WTC11 (cell line): Measurements from ENCODE around the gene CHST15. TPM values are rescaled to one million over a fixed set of nuclear protein-coding genes. Genes with fewer than 3 reads are reported as not detected.

Experiments used
- ATAC-seq: fragments of 200-7000 bp; cut with Tn5 transposase; 2 replicates; pipeline ENCODE4 v1.10.0; 2021; ENCODE audit warnings: mild to moderate bottlenecking, moderate library complexity
- CTCF ChIA-PET: fragments of 300-600 bp; sonication (Branson Sonifier 250); formaldehyde crosslinking; loops from one replicate; lab custom pipeline; 2021; ENCODE audit warnings: antibody characterized with exemption; lab: Charles Lee
- POLR2A ChIA-PET: fragments of 350-600 bp; sonication (Branson Sonifier 250); formaldehyde crosslinking; loops from one replicate; lab custom pipeline; 2021; ENCODE audit warnings: antibody characterized with exemption; lab: Charles Lee
- DNase-seq: peaks from one replicate; pipeline ENCODE4 v3.0.0; 2021; ENCODE audit warnings: low spot score
- H3K27ac Mint-ChIP-seq: 2 replicates; pipeline ENCODE4 v1.8.0; 2021; ENCODE audit warnings: mixed read lengths
- H3K27me3 Mint-ChIP-seq: 2 replicates; pipeline ENCODE4 v1.8.0; 2021; ENCODE audit warnings: low read depth, mild to moderate bottlenecking, moderate library complexity, mixed read lengths
- H3K36me3 Mint-ChIP-seq: 2 replicates; pipeline ENCODE4 v1.8.0; 2021; ENCODE audit warnings: mixed read lengths
- H3K4me1 Mint-ChIP-seq: 2 replicates; pipeline ENCODE4 v1.8.0; 2022; ENCODE audit warnings: mixed read lengths
- H3K4me3 Mint-ChIP-seq: 2 replicates; pipeline ENCODE4 v1.8.0; 2021; ENCODE audit warnings: mild to moderate bottlenecking, moderate library complexity, mixed read lengths
- H3K9me3 Mint-ChIP-seq: 2 replicates; pipeline ENCODE4 v1.8.0; 2021; ENCODE audit warnings: mixed read lengths
- ARID4B ChIP-seq: sonication (generic); formaldehyde crosslinking; IDR thresholded peaks from 2 replicates; pipeline ENCODE4 v1.8.0; 2023; ENCODE audit warnings: missing genetic modification reagents, mild to moderate bottlenecking, borderline replicate concordance
- ATF2 ChIP-seq: sonication (generic); formaldehyde crosslinking; IDR thresholded peaks from 2 replicates; pipeline ENCODE4 v1.8.1; 2022; ENCODE audit warnings: low read depth, missing genetic modification reagents, borderline replicate concordance
- E2F4 ChIP-seq: sonication (generic); formaldehyde crosslinking; IDR thresholded peaks from 2 replicates; pipeline ENCODE4 v1.8.1; 2022; ENCODE audit warnings: low read depth, mild to moderate bottlenecking, moderate library complexity, missing genetic modification reagents, borderline replicate concordance
- EMX1 ChIP-seq: fragments of 250-450 bp; sonication (Bioruptor Pico); IDR thresholded peaks from 2 replicates; pipeline ENCODE4 v1.8.0; 2021; ENCODE audit warnings: mild to moderate bottlenecking
- HMGA2 ChIP-seq: fragments of 250-450 bp; sonication (Bioruptor Pico); IDR thresholded peaks from 2 replicates; pipeline ENCODE4 v1.4.0; 2021; ENCODE audit warnings: mild to moderate bottlenecking, moderate library complexity
- RELA ChIP-seq: sonication (generic); formaldehyde crosslinking; IDR thresholded peaks from 2 replicates; pipeline ENCODE4 v1.8.1; 2022; ENCODE audit warnings: missing genetic modification reagents, mild to moderate bottlenecking, borderline replicate concordance
- USF1 ChIP-seq: sonication (generic); formaldehyde crosslinking; IDR thresholded peaks from 2 replicates; pipeline ENCODE4 v1.8.0; 2022; ENCODE audit warnings: mild to moderate bottlenecking, missing genetic modification reagents
- ZNF423 ChIP-seq: fragments of 250-450 bp; sonication (Bioruptor Pico); IDR thresholded peaks from 2 replicates; pipeline ENCODE4 v2.1.2; 2022; ENCODE audit warnings: mild to moderate bottlenecking, moderate library complexity
- total RNA-seq: library from RNA; stranded (reverse); gene quantifications from 3 replicates; pipeline ENCODE4 v1.2.3, GENCODE V29; 2021

The CHST15 gene
- total RNA-seq, 1 experiment from 2014 or later, result 10.7 TPM

GRCh38 chr10:123958241-123958640, 135.2 kb downstream of the CHST15 start:
- H3K4me3 Mint-ChIP-seq, result no peak overlapping the region
- 0 out of 2 replicates have a peak, but pooled peaks cover 6% of the 10 kb centered on the region for H3K9me3 Mint-ChIP-seq
- no peak for DNase-seq
- H3K27me3 Mint-ChIP-seq, result peaks cover 1% of the 10 kb centered on the region
- H3K36me3 Mint-ChIP-seq, result no peaks in the 10 kb centered on the region
- CTCF ChIA-PET, result no interaction called here
- POLR2A ChIA-PET, result no interaction called here
- TF ChIP-seq HMGA2, result no peak
- TF ChIP-seq ARID4B (CRISPR knock-in tag), result no peak
- TF ChIP-seq RELA (CRISPR knock-in tag), result no peak
- TF ChIP-seq ZNF423, result no peak
- TF ChIP-seq USF1, result no peak
- no peak for TF ChIP-seq E2F4
- TF ChIP-seq ATF2 (CRISPR knock-in tag), result no peak
- no peak for TF ChIP-seq EMX1 (CRISPR knock-in tag)
- ATAC-seq, result no peak
- no peaks in the 10 kb centered on the region for H3K4me1 Mint-ChIP-seq
- no peak overlapping the region for H3K27ac Mint-ChIP-seq

Other genes with a start within 250 kb of the CHST15 start
- gene CPXM2, start 201.8 kb downstream of the CHST15 start, total RNA-seq, result 3.4 to 4.8 TPM (median 4.7 TPM) in 3 replicates